Activated B cell treated with CpG ODN at 0.5 μM for 24 hours (primary cell): ENCODE data around the gene PAX5. TPM values are rescaled to one million over a fixed set of nuclear protein-coding genes. Genes with fewer than 3 reads are reported as not detected.

Experiments
- ATAC-seq: fragments of 200-7000 bp; cut with Tn5 transposase; one replicate; pipeline ENCODE4 v1.10.0; 2021; ENCODE audit warnings: low read depth, mild to moderate bottlenecking, moderate library complexity
- CTCF ChIA-PET: fragments of 350-600 bp; sonication (Branson Sonifier 250); formaldehyde crosslinking; loops from one replicate; lab custom pipeline; 2021; ENCODE audit warnings: antibody characterized with exemption; lab: Charles Lee
- POLR2A ChIA-PET: fragments of 350-600 bp; sonication (Branson Sonifier 250); formaldehyde crosslinking; loops from one replicate; lab custom pipeline; 2021; ENCODE audit warnings: antibody characterized with exemption; lab: Charles Lee
- DNase-seq: peaks from one replicate; pipeline ENCODE4 v3.0.0; 2022
- H3K27ac Mint-ChIP-seq: one replicate; pipeline ENCODE4 v1.8.0; 2020; ENCODE audit warnings: mixed read lengths
- H3K27me3 Mint-ChIP-seq: one replicate; pipeline ENCODE4 v1.8.0; 2021; ENCODE audit warnings: mixed read lengths
- H3K36me3 Mint-ChIP-seq: one replicate; pipeline ENCODE4 v1.8.0; 2021; ENCODE audit warnings: low read depth, mixed read lengths
- H3K4me1 Mint-ChIP-seq: one replicate; pipeline ENCODE4 v1.8.0; 2021; ENCODE audit warnings: mixed read lengths
- H3K4me3 Mint-ChIP-seq: one replicate; pipeline ENCODE4 v1.8.0; 2020; ENCODE audit warnings: mild to moderate bottlenecking, mixed read lengths
- H3K9me3 Mint-ChIP-seq: one replicate; pipeline ENCODE4 v1.8.0; 2020; ENCODE audit warnings: mixed read lengths
- intact Hi-C: fragments of 100-400 bp; cut with micrococcal nuclease; formaldehyde crosslinking; loops from one replicate; pipeline ENCODE4 v1.15.1; 2024
- total RNA-seq: library from RNA; stranded (reverse); gene quantifications from 2 replicates; pipeline ENCODE4 v1.2.3, GENCODE V29; 2022
- TF ChIP-seq, protein P1 (sequence below): fragments of 200-600 bp; IDR thresholded peaks from one replicate; pipeline ENCODE4 v1.8.0; 2022; ENCODE audit warnings: antibody characterized with exemption, mild to moderate bottlenecking

PAX5 gene
- total RNA-seq, 1 donor from 2014 or later: 619 TPM

DNA sequence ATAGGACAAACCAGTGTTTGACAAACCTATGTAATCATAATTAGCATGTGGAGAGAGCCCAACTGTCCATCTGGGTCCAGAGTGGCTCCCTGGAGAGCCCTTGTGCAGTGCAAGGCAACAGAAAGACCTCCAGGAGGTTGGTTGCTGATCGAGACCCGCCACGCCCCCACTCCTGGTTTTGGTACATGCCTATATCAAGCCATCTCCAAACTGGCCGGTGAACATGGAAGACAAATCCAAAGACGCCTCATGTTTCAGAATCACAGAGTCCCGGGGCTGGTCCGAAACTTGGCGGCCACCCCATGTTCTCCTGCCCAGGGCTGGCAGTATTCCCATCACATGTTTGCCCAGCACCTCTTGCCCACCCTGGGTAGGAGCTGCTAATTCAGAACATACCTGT is 140.2 kb downstream of the PAX5 start:
- Mint-ChIP-seq H3K9me3 (no peaks in the 10 kb centered on the region), H3K36me3 (peaks cover 96% of the 10 kb centered on the region), H3K27me3 (no peaks in the 10 kb centered on the region), H3K27ac (no peak overlapping the region), H3K4me1 (peaks cover 36% of the 10 kb centered on the region), H3K4me3 (no peak overlapping the region)
- ChIA-PET CTCF (no interaction called here), POLR2A (no interaction called here)
- TF ChIP-seq, protein P1, sequence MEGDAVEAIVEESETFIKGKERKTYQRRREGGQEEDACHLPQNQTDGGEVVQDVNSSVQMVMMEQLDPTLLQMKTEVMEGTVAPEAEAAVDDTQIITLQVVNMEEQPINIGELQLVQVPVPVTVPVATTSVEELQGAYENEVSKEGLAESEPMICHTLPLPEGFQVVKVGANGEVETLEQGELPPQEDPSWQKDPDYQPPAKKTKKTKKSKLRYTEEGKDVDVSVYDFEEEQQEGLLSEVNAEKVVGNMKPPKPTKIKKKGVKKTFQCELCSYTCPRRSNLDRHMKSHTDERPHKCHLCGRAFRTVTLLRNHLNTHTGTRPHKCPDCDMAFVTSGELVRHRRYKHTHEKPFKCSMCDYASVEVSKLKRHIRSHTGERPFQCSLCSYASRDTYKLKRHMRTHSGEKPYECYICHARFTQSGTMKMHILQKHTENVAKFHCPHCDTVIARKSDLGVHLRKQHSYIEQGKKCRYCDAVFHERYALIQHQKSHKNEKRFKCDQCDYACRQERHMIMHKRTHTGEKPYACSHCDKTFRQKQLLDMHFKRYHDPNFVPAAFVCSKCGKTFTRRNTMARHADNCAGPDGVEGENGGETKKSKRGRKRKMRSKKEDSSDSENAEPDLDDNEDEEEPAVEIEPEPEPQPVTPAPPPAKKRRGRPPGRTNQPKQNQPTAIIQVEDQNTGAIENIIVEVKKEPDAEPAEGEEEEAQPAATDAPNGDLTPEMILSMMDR: no peak
- DNase-seq: no peak
- ATAC-seq: no peak
- intact Hi-C loops: no loop called here

DNA sequence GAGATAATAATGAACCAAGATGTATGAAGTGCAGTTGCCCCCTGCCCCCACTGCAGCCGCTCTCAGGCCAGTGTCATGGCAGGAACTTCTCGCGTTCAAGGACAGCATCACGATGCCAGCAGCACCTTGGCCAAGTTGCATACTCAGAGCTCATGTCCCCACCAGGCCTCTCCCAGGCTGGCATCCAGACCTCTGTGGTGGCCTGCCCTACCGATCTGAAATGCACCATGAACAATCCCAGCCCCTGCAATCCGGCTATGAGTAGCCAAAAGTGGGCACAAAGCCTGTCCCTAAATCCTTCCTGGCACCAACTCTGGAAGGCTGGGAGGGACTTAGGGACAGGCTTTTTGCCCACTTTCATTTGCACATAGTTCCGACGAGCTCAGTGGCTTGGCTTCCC is 140.9 kb downstream of the PAX5 start:
- no peak for ATAC-seq
- ChIA-PET POLR2A (no interaction called here), CTCF (no interaction called here)
- H3K27me3 Mint-ChIP-seq: no peaks in the 10 kb centered on the region
- intact Hi-C loops: no loop called here
- TF ChIP-seq, protein P1: no peak
- no peak for DNase-seq
- H3K27ac Mint-ChIP-seq: peak overlapping the region; percentile 65
- H3K9me3 Mint-ChIP-seq: no peaks in the 10 kb centered on the region
- peaks cover 94% of the 10 kb centered on the region for H3K36me3 Mint-ChIP-seq
- H3K4me3 Mint-ChIP-seq: no peak overlapping the region
- H3K4me1 Mint-ChIP-seq: peaks cover 43% of the 10 kb centered on the region

DNA sequence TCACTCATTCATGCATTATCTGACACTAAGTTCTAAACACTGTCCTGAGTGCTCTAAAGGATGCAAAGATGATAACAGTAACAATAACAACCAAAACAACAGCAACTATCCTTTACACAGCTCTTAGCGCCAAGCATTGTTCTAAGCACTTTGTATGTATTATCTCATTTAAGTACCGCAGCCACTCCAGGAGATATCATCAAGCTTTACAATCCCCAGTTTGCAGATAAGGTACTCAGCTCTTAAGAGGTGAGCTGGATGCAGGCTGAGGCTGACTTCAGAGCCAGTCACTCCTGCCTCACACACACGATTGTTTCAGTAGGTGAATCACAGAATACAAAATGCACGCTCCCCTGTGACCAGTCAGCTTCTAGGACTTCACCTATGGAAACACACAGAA is 141.8 kb downstream of the PAX5 start:
- H3K36me3 Mint-ChIP-seq: peaks cover 94% of the 10 kb centered on the region
- intact Hi-C loops: no loop called here
- no peaks in the 10 kb centered on the region for H3K9me3 Mint-ChIP-seq
- DNase-seq (no peak), ATAC-seq (no peak)
- TF ChIP-seq, protein P1: no peak
- peaks cover 52% of the 10 kb centered on the region for H3K4me1 Mint-ChIP-seq
- ChIA-PET POLR2A (no interaction called here), CTCF (interaction anchor here (1.8 kb wide), 1 partner anchor 19 kb away, joined by 9 read pairs; no protein-coding TSS in a partner anchor)
- H3K27me3 Mint-ChIP-seq: no peaks in the 10 kb centered on the region
- H3K27ac Mint-ChIP-seq: peak overlapping the region; percentile 20
- no peak overlapping the region for H3K4me3 Mint-ChIP-seq

DNA sequence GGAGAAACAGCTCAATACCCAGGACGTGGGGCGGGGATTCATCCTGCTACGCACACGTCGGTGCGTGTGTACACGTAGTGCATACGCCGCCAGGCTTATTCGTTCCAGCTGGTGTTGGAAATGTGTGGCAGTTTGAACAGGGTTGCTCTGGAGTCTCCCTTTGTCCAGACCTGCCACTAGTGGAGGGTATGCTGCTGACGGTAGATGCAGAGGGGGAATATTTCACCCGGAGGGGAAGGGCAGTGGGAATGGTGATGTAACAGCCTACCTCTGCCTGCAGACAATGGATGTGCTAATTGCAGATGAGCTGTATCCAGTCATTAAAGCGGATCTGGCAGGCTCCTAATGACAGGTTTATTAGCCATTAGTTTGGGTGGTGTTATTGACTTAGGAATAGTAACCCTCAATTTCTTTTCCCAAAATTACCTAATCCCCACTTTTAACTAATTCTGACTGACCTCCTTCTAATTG is 142.7 kb downstream of the PAX5 start:
- no peak overlapping the region for H3K4me3 Mint-ChIP-seq
- no peaks in the 10 kb centered on the region for H3K9me3 Mint-ChIP-seq
- H3K36me3 Mint-ChIP-seq: peaks cover 94% of the 10 kb centered on the region
- no peaks in the 10 kb centered on the region for H3K27me3 Mint-ChIP-seq
- TF ChIP-seq, protein P1: no peak
- intact Hi-C loops: no loop called here
- H3K4me1 Mint-ChIP-seq: peaks cover 56% of the 10 kb centered on the region
- no peak for DNase-seq
- ChIA-PET CTCF (interaction anchor here (1.8 kb wide), 1 partner anchor 18 kb away, joined by 9 read pairs; no protein-coding TSS in a partner anchor), POLR2A (interaction anchor here (0.7 kb wide), 1 partner anchor 136 kb away, joined by 3 read pairs; no protein-coding TSS in a partner anchor)
- no peak for ATAC-seq
- H3K27ac Mint-ChIP-seq: peak overlapping the region; percentile 71

DNA sequence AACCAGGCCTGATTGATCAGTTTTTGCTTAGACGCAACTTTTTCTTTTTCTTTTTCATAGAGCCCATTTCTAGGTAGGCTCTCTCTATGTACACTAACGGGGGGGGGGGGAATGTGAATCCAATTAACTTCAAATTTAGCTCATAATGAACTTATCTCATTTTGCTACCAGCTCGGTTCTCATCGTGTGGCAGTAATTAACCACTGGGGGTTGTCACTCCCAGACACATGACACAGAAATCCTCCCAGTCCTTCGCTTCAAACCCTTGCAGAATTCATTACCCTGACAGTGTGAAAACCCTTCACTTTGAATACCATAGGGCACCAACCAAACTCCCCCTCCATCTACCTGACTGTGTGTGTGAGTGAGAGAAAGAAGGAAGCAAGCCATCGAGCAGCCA is 144.2 kb downstream of the PAX5 start:
- Mint-ChIP-seq H3K4me3 (no peak overlapping the region), H3K9me3 (no peaks in the 10 kb centered on the region), H3K27ac (peak overlapping the region; percentile 41), H3K36me3 (peaks cover 92% of the 10 kb centered on the region), H3K4me1 (peaks cover 66% of the 10 kb centered on the region), H3K27me3 (no peaks in the 10 kb centered on the region)
- intact Hi-C loops: no loop called here
- ChIA-PET POLR2A (no interaction called here), CTCF (interaction anchor here (1.0 to 1.1 kb wide), 2 partner anchors 17 to 101 kb away, joined by 3 read pairs; no protein-coding TSS in a partner anchor)
- ATAC-seq: no peak
- TF ChIP-seq, protein P1: no peak
- DNase-seq: no peak
